GM19043 (cell line): Measurements from ENCODE around the gene SRSF12.

Source experiments
- ATAC-seq: cut with Tn5 transposase; IDR thresholded peaks from one replicate; pipeline ENCODE4 v1.9.1; 2021; ENCODE audit warnings: low read depth; ENCODE audit not compliant: unreplicated experiment

SRSF12 gene

DNA sequence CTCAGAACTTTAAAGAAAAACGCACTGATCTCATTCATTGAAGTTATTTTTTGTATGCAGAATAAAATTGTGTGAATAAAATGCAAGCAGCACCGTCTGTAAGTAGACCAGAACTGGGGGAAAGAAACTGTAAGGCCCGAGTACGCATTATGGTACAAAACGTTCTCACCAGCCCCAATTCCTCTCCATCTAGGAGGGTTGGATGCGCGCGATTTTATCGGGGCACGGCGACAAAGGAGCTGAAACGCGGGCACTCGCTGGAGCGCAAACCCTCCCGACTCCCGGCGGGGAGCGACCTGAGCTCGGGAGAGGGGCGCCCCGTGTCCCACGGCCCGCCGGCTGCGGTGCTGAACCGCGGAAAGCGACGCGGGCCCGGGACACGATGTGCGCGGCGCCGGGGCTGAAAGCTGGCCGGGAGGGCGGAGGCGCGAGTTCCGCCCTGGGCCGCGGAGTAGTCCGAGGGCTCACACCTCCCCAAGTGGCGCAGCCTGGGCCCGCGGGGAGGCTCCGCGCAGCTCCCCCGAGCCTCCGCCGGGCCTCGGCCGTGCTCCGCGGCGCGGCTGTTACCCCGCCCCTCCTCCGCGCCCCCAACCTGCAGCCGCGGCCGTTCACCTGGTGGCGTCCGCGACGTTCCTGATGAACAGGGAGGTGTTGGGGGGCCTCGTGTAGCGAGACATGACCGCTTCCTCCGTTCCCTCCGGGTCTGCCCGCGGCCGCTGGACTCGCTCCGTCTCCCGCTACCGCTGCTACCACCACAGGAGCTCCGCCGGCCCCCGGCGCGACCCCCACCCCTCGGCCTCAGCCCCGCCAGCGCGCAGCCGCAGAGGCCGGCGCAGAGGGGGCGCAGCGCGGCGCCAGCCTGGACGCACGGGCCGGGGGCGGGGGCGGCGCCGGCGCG, at the start of gene SRSF12:
Gene SRSF12 (minus strand): TSS at position 861 of the 898 bp plus-strand sequence. CDS start 184 bp downstream, at position 677.
- peak; percentile 74 for ATAC-seq

GRCh38 chr6:89162047-89162371, 44.1 kb upstream of the SRSF12 start:
- ATAC-seq = no peak

DNA sequence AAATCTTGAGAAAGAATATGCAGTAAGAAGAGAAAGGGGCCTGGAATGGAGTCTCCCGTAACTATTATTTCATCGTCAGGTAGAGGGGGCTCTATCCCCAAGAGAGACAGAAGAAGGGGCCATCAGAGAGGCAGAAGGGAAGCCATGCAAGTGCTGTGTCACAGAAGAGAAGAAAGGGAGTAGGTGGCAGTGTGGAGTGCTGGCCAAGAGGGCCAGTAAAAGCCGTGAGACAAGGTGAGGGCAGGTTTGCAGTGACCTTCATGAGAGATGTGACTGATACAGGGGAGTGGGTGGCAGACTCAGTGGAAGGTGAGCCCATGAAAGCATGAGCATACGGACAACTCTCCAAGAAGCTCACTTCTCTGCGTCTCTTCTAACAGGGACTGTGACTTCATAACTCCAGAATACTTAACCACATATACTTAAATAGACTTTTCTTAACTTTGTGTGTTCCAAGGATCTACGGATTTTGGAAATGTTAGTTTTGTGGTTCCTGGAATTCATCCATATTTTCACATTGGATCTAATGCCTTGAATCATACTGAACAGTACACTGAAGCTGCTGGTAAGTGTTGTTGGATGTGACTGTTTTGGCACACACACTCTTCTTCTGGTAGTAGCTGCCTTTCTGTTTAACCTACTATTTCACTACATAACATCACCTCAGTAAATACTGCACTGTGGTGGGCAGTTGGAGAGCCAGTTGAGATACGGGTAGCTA, 43.6 kb upstream of the SRSF12 start:
- ATAC-seq = no peak

- no peak for ATAC-seq
Observed at GRCh38 chr6:89160331-89161092, 42.6 kb upstream of the SRSF12 start.

GRCh38 chr6:89154131-89154530, 36.3 kb upstream of the SRSF12 start:
- ATAC-seq = no peak

DNA sequence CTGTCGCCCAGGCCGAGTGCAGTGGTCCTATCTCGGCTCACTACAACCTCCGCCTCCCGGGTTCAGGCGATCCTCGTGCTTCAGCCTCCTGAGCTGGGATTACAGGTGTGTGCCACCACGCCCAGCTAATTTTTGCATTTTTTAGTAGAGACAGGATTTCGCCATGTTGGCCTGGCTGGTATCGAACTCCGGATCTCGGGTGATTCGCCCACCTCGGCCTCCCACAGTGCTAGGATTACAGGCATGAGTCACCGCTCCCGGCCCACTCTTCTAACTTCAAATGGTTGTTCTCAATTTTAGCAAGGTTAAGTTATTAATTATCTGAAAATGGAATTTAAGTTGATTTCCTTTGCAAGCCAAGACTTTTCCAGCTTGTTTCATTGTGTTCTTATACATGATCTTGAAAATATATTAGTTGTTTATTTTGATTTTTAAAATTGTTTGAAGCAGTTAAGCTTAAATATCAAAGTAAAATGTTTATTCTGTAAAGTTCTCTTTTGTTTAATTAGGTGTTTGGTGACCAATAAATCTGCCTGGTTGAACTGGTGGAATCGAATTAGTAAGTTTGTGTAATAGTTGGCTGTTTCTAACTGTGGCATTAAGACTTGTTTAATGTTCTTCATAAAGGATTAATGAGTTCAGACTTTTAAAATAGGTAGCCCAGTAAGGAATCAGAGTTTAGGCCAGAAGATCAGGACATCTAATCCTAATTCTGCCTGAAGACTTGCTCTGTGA, 30.3 kb upstream of the SRSF12 start:
- no peak for ATAC-seq

- no peak for ATAC-seq
Observed at GRCh38 chr6:89146718-89147700, 29.1 kb upstream of the SRSF12 start.

- peak; percentile 62 for ATAC-seq
Observed at GRCh38 chr6:89145956-89146717, 28.3 kb upstream of the SRSF12 start, which contains the start of gene PM20D2. Gene PM20D2, plus strand, starts transcription at chr6:89146055. Its CDS starts 90 bp downstream, at chr6:89146145.

DNA sequence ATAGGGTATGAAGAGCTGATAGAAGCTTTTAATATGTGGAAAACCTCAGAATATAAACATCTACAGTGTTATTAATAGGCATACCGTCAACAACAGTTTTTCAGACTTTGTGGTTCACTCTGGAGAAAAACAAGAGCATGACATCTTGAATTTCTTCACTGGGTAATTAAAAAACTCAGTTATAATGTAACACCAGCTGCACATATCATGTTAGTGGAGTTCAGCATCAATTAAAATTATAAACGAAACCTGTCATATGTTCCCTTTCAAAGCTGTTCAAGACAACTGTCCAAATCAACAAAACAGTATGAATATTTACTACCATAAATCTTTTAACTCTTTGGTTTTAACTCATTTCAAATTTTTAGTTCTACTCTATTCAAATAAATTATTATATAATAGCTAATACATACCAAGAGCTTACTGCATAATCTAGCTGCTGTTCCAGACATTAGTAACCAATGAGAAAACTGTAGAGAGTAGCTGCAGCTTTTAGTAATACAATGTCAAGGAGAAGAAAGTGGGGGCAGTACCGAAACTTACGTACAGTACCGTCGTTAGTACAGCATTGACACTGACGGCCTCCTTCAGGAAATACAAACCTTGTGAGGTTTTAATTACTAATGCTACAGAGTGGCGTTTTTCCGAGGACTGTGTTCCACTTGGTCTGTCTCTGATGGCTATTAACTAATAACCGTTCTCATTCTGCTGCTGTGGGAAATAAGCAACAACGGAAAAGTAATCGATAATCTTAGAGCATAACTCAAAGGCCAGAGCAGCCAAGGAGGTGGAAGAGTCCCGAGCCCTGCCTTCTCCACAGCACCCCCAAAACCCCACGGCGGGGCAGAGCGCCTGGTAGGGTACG, 27.5 kb upstream of the SRSF12 start:
- peak; percentile 44 for ATAC-seq

- ATAC-seq = peak; percentile 56
Observed at GRCh38 chr6:89144354-89144906, 26.6 kb upstream of the SRSF12 start.

DNA sequence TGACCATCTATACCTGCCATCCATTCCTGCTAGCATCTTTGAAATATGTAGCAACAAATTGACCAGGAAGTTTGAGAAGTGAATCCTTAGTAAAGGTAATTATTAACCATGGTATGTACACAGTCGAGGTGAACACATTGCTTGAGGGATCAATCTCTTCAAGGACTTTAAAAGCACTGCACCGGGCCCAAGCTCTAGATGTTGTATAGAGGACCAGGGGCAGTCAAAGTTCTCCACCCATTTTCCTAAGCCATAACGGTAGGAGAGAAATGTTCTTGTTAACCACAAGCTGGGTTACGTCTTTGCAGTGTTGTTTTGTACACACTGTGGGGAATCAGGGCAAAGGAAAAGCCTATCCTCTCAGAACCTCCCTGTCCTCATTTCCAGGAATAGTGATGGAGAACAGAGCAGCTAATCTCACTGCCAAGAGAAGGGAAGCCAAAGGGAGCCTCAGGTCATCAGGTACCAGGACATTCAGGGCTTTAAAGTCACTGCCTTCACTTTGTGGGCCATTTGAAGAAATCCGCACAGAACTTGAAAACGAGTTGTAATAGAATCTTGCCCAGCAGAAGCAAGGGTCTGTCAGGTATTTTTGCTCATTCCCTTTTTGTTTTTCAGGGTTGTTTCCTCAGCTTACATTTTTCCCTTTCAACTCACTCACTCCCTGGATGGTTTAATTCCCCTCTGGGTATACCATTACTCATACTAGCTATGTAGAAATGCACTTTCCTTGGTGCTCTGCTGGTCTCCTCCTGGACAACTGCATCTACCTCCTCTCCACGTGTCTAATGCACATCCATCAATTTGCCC, 22.7 kb upstream of the SRSF12 start:
- no peak for ATAC-seq

GRCh38 chr6:89139509-89140346, 21.9 kb upstream of the SRSF12 start:
- no peak for ATAC-seq

GRCh38 chr6:89138173-89138572, 20.3 kb upstream of the SRSF12 start:
- no peak for ATAC-seq

DNA sequence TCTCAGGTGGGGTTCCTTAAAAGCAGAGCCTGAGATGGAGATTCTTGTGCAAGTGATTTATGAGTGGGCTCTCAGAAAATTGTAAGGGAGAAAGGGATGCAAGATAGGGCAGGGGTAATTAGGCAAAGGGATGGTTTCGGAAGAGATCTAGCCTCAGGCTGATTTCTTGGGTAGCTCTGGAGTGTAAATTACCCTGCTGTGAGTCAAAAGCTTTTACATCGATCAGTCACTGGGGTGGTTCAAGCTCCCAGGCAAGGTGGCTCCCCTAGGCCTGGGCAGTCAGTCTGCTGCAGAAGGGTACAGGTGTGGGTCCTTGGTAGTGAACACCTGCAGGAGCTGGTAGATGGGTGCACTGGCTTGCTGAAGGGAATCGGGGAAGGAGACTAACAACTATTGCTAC, 16.9 kb upstream of the SRSF12 start:
- ATAC-seq = no peak

DNA sequence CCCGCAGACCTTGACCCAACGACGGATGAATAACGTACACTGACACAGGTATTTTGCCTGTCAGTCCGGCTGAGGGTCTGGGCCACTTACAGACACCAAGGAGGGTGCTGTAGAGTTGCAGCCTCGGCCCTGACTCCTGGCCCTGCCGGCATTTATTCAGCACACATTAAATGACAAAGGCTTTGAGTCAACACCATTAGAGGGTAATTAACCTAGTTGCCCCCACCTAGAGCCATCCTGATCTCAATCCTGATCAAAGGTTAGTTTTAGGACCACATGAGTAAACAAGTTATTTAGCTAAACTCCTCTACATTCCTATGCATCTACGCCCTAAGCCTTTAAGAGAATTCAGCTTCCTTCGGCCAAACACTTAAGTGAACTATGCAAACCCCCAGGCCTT, 16.1 kb upstream of the SRSF12 start:
- ATAC-seq = no peak

- ATAC-seq = no peak
Observed at GRCh38 chr6:89132057-89132456, 14.2 kb upstream of the SRSF12 start.
